GM10266 (cell line): ENCODE results near the gene RNF169.

ENCODE experiments used
- DNase-seq: peaks from one replicate; pipeline ENCODE4 v3.0.0; 2012; ENCODE audit errors: extremely low spot score
- TF ChIP-seq, protein P1 (sequence below): IDR thresholded peaks from 2 replicates; pipeline ENCODE4 v1.5.1; 2012; ENCODE audit warnings: mild to moderate bottlenecking, low read depth; ENCODE audit not compliant: control insufficient read depth, insufficient read depth; ENCODE audit errors: missing control alignments

The RNF169 gene

DNA sequence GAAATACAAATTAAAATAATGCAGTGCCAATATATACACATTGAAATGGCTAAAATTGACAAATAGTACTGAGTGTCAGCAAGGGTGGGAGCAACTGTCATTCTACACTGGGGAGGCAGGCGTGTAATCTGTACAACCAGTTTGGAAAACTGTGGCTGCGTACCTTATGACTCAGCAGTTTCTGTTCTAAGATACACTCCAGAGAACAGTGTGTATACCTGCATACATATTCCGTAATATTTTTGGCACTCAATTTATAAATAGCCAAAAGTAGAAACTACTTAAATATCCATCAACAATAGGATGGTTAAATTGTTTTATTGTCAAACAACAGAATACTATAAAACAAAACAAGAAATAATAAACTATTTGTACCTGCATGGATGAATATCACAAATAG, 57.6 kb downstream of the RNF169 start:
- no peak for DNase-seq
- TF ChIP-seq, protein P1, sequence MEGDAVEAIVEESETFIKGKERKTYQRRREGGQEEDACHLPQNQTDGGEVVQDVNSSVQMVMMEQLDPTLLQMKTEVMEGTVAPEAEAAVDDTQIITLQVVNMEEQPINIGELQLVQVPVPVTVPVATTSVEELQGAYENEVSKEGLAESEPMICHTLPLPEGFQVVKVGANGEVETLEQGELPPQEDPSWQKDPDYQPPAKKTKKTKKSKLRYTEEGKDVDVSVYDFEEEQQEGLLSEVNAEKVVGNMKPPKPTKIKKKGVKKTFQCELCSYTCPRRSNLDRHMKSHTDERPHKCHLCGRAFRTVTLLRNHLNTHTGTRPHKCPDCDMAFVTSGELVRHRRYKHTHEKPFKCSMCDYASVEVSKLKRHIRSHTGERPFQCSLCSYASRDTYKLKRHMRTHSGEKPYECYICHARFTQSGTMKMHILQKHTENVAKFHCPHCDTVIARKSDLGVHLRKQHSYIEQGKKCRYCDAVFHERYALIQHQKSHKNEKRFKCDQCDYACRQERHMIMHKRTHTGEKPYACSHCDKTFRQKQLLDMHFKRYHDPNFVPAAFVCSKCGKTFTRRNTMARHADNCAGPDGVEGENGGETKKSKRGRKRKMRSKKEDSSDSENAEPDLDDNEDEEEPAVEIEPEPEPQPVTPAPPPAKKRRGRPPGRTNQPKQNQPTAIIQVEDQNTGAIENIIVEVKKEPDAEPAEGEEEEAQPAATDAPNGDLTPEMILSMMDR = no peak

- TF ChIP-seq, protein P1 = no peak
- DNase-seq = no peak
These were observed 61.2 kb downstream of the RNF169 start for GRCh38 chr11:74809801-74810200.

- DNase-seq = no peak
- TF ChIP-seq, protein P1 = no peak
These were observed 67.3 kb downstream of the RNF169 start for GRCh38 chr11:74815966-74816365.

DNA sequence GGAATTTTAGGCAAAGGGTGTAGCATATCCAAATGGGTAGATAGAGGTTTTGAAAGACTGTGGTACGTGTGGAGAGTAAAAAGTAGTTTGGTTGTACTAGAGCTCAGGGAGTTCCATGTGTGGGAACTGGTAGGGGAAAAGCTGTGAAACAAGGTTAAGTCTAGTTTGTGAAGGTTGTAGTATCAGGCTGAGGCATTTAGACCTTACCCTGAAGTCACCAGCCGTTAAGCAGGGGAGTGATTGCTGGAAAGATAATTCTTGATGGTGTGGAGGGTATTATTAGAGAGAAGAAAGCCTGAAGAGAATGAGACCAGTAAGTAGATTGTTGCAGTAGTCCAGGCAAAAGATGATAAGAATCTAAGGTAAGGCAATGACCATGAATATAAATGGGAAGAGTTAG, 68.0 kb downstream of the RNF169 start:
- TF ChIP-seq, protein P1 = no peak

GRCh38 chr11:74818283-74818946, 69.8 kb downstream of the RNF169 start:
- DNase-seq = no peak
- TF ChIP-seq, protein P1 = no peak

More for the DNA sequence above, 68.0 kb downstream of the RNF169 start:
- DNase-seq = no peak

DNA sequence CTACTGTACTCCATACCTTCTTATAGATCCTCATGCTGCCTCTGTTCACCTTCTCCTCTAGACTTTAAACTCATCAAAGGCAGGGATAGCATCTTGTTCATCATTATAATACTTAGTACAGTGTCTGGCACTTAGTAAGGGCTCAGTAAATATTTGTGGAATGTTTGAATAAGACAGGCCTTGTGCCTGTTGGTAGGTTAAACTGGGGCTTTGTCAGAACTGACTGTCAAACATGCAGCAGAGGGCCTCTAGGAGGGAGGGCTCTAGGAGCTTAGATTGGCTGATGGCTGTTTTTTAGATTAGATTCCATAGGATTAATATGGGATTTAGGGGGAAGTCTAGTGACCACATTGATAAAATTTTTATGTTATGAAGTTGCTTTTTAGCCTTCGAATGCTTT, 70.8 kb downstream of the RNF169 start:
- DNase-seq = no peak
- TF ChIP-seq, protein P1 = no peak

DNA sequence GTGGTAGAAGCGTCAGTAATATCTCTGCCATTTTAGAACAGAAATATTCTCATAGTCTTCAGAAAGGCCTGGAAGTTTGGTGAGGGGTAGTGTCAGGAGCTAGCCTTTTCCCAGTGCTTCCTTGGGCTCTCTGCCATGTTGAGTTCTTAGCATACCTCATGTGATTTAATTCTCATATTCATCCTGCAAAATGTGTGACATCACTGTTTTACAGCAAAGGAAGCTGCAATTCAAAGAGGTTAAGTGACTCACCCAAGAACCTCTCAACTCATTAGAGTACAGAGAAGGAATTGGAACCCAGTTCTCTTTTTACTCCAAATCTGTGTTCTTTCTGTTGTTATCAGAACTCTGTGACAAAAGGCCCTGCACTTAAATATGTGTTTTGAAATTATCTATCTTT, 72.1 kb downstream of the RNF169 start:
- TF ChIP-seq, protein P1 = no peak
- no peak for DNase-seq
